PC-3 (cell line): ENCODE data around the gene SIGLEC10. TPM values are rescaled to one million over a fixed set of nuclear protein-coding genes. Genes with fewer than 3 reads are reported as not detected.
"Not testable (repeated sequence)": the region's sequence is repeated elsewhere in the genome, so short reads cannot be mapped to it uniquely, and the experiment has no call there.

ENCODE experiments used
- ATAC-seq: fragments of 200-7000 bp; cut with Tn5 transposase; 2 replicates; pipeline ENCODE4 v1.9.1; 2020; ENCODE audit warnings: mild to moderate bottlenecking, moderate library complexity
- BruUV-seq: library from RNA; stranded (reverse); fragments of 400-500 nt; replicated peaks from 2 replicates; lab custom pipeline; 2021; lab: Mats Ljungman, UMichigan
- CTCF ChIA-PET: fragments of 300-600 bp; sonication (Branson Sonifier 250); formaldehyde crosslinking; loops from one replicate; lab custom pipeline; 2022; ENCODE audit warnings: antibody characterized with exemption; lab: Charles Lee
- POLR2A ChIA-PET: fragments of 300-600 bp; sonication (Branson Sonifier 250); formaldehyde crosslinking; loops from one replicate; lab custom pipeline; 2022; ENCODE audit warnings: antibody characterized with exemption; ENCODE audit not compliant: unreplicated experiment; lab: Charles Lee
- DNase-seq: peaks from one replicate; pipeline ENCODE4 v3.0.0-alpha.2; 2015
- H2AFZ ChIP-seq: fragments of 300-600 bp; sonication (generic); 2 replicates; pipeline ENCODE4 v1.6.0; 2016; ENCODE audit warnings: antibody characterized with exemption, low read length
- H3F3A ChIP-seq: fragments of 300-600 bp; sonication (generic); one replicate; pipeline ENCODE4 v1.6.0; 2017; ENCODE audit warnings: antibody characterized with exemption, low read length, control low read depth, mild to moderate bottlenecking; ENCODE audit not compliant: unreplicated experiment
- H3K27ac ChIP-seq: fragments of 300-600 bp; sonication (generic); 2 replicates; pipeline ENCODE4 v1.5.1; 2016; ENCODE audit warnings: mild to moderate bottlenecking, low read length
- H3K27me3 ChIP-seq: fragments of 300-600 bp; sonication (generic); 2 replicates; pipeline ENCODE4 v1.6.1; 2016; ENCODE audit warnings: low read length, mixed read lengths
- H3K36me3 ChIP-seq: fragments of 300-600 bp; sonication (generic); 2 replicates; pipeline ENCODE4 v1.6.1; 2016; ENCODE audit warnings: low read depth, mixed run types, low read length, mixed read lengths
- H3K4me1 ChIP-seq: fragments of 300-600 bp; sonication (generic); 2 replicates; pipeline ENCODE4 v1.5.1; 2016; ENCODE audit warnings: low read length; ENCODE audit not compliant: insufficient read depth
- H3K4me2 ChIP-seq: fragments of 300-600 bp; sonication (generic); 2 replicates; pipeline ENCODE4 v1.6.0; 2016; ENCODE audit warnings: low read length
- H3K4me3 ChIP-seq: fragments of 300-600 bp; sonication (generic); 2 replicates; pipeline ENCODE4 v1.5.1; 2016; ENCODE audit warnings: mild to moderate bottlenecking, low read length, mixed read lengths
- H3K79me2 ChIP-seq: fragments of 300-600 bp; sonication (generic); 2 replicates; pipeline ENCODE4 v1.6.1; 2017; ENCODE audit warnings: low read length, mixed read lengths
- H3K9ac ChIP-seq: fragments of 300-600 bp; sonication (generic); 2 replicates; pipeline ENCODE4 v1.6.0; 2016; ENCODE audit warnings: mild to moderate bottlenecking, low read length
- H3K9me2 ChIP-seq: fragments of 300-600 bp; sonication (generic); replicated peaks from 2 replicates; pipeline ENCODE4 v1.6.1; 2016; ENCODE audit warnings: mixed run types, low read length, mixed read lengths
- H3K9me3 ChIP-seq: fragments of 300-600 bp; sonication (generic); 2 replicates; pipeline ENCODE4 v1.6.1; 2016; ENCODE audit warnings: low read length, mixed read lengths
- H4K20me1 ChIP-seq: fragments of 300-600 bp; sonication (generic); 2 replicates; pipeline ENCODE4 v1.6.1; 2016; ENCODE audit warnings: low read length, mixed read lengths
- CTCF ChIP-seq: fragments of 300-600 bp; sonication (generic); conservative IDR thresholded peaks from 2 replicates; pipeline ENCODE4 v1.5.1; 2017; ENCODE audit warnings: antibody characterized with exemption, low read depth, mild to moderate bottlenecking, low read length
- EZH2 ChIP-seq: fragments of 300-600 bp; sonication (generic); IDR thresholded peaks from one replicate; pipeline ENCODE4 v1.6.1; 2017; ENCODE audit warnings: antibody characterized with exemption, mild to moderate bottlenecking, low read length; ENCODE audit not compliant: unreplicated experiment
- EZH2phosphoT487 ChIP-seq: fragments of 300-600 bp; sonication (generic); IDR thresholded peaks from 2 replicates; pipeline ENCODE4 v1.6.1; 2018; ENCODE audit warnings: mild to moderate bottlenecking, antibody characterized with exemption, low read length, borderline replicate concordance
- intact Hi-C: fragments of 100-400 bp; cut with micrococcal nuclease; formaldehyde crosslinking; loops from 2 replicates; pipeline ENCODE4 v1.9.0; 2023
- total RNA-seq: library from RNA; depleted of rRNA; stranded (reverse); fragments of >200 nt; gene quantifications from 2 replicates; pipeline ENCODE4 v1.2.3, GENCODE V29; 2014

The SIGLEC10 gene
- total RNA-seq, 1 experiment from 2014 or later, result not detected

GRCh38 chr19:51402117-51402516, 15.3 kb downstream of the SIGLEC10 start:
- H4K20me1 ChIP-seq, result no peaks in the 10 kb centered on the region
- no peaks in the 10 kb centered on the region for H3K9me2 ChIP-seq
- CTCF ChIA-PET, result no interaction called here
- H3K9me3 ChIP-seq, result peaks cover 6% of the 10 kb centered on the region; the same call in 1 of the 2 replicates
- no peaks in the 10 kb centered on the region for H3F3A ChIP-seq
- POLR2A ChIA-PET, result no interaction called here
- no peak overlapping the region for H2AFZ ChIP-seq
- no peaks in the 10 kb centered on the region for H3K79me2 ChIP-seq
- H3K9ac ChIP-seq, result no peak overlapping the region
- no peak overlapping the region for H3K27ac ChIP-seq
- H3K4me2 ChIP-seq, result no peak overlapping the region
- no TSS peak for BruUV-seq
- intact Hi-C loops, result no loop called here
- no peaks in the 10 kb centered on the region for H3K4me1 ChIP-seq
- no peaks in the 10 kb centered on the region for H3K27me3 ChIP-seq
- ATAC-seq (no peak), DNase-seq (no peak)
- TF ChIP-seq EZH2phosphoT487 (no peak), CTCF (no peak), EZH2 (no peak)
- 0 out of 2 replicates have a peak, but pooled peaks cover 4% of the 10 kb centered on the region for H3K36me3 ChIP-seq
- no peak overlapping the region for H3K4me3 ChIP-seq

- H3F3A ChIP-seq, H3K9ac ChIP-seq, CTCF ChIA-PET, H3K9me2 ChIP-seq, H3K27me3 ChIP-seq, H3K4me3 ChIP-seq, H3K4me2 ChIP-seq, H3K9me3 ChIP-seq, H4K20me1 ChIP-seq, BruUV-seq, ATAC-seq, POLR2A ChIA-PET, H3K36me3 ChIP-seq, H3K79me2 ChIP-seq, H3K4me1 ChIP-seq, H2AFZ ChIP-seq, DNase-seq, H3K27ac ChIP-seq: not testable (repeated sequence)
- intact Hi-C loops, result loop anchor here (2.0 kb wide), 1 partner anchor 39 kb away; no protein-coding TSS in a partner anchor
Measured at GRCh38 chr19:51399936-51400335, 17.5 kb downstream of the SIGLEC10 start.

GRCh38 chr19:51399231-51399630, 18.2 kb downstream of the SIGLEC10 start:
- no peaks in the 10 kb centered on the region for H3F3A ChIP-seq
- no peak overlapping the region for H3K9ac ChIP-seq
- H3K4me3 ChIP-seq, result no peak overlapping the region
- ChIA-PET CTCF (no interaction called here), POLR2A (interaction anchor here (0.6 kb wide), 1 partner anchor 32 kb away, joined by 4 read pairs; no protein-coding TSS in a partner anchor)
- BruUV-seq, result no TSS peak
- no peaks in the 10 kb centered on the region for H3K79me2 ChIP-seq
- H3K9me2 ChIP-seq, result no peaks in the 10 kb centered on the region
- peaks cover 13% of the 10 kb centered on the region for H3K4me1 ChIP-seq
- no peak overlapping the region for H3K4me2 ChIP-seq
- TF ChIP-seq EZH2, result no peak
- no peak for TF ChIP-seq CTCF
- no peak for TF ChIP-seq EZH2phosphoT487
- no peak for ATAC-seq
- H3K27ac ChIP-seq, result no peak overlapping the region
- H3K36me3 ChIP-seq, result 0 out of 2 replicates have a peak, but pooled peaks cover 4% of the 10 kb centered on the region
- H3K27me3 ChIP-seq, result no peaks in the 10 kb centered on the region
- H3K9me3 ChIP-seq, result peaks cover 6% of the 10 kb centered on the region; the same call in 1 of the 2 replicates
- H2AFZ ChIP-seq, result no peak overlapping the region
- intact Hi-C loops, result loop anchor here (2.0 kb wide), 1 partner anchor 40 kb away; no protein-coding TSS in a partner anchor
- no peaks in the 10 kb centered on the region for H4K20me1 ChIP-seq
- DNase-seq, result no peak
